ENCODE measurements around the gene NEXN. TPM values are rescaled to one million over a fixed set of nuclear protein-coding genes. Genes with fewer than 3 reads are reported as not detected.
"Not testable (repeated sequence)": the region's sequence is repeated elsewhere in the genome, so short reads cannot be mapped to it uniquely, and the experiment has no call there.

Gene NEXN
- total RNA-seq, 1 experiment from 2014 or later = 4.2 TPM

GRCh38 chr1:77905603-77906002 is 17.2 kb downstream of the NEXN start:
- DNase-seq (ENCODE audit: low read depth) = no peak

- no peak for DNase-seq (ENCODE audit: low read depth)
Observed at GRCh38 chr1:77906019-77906545, 17.7 kb downstream of the NEXN start.

GRCh38 chr1:77906624-77907023 is 18.2 kb downstream of the NEXN start:
- no peak for DNase-seq (ENCODE audit: low read depth)

GRCh38 chr1:77910116-77910515 is 21.7 kb downstream of the NEXN start:
- DNase-seq (ENCODE audit: low read depth) = no peak

- not testable (repeated sequence) for DNase-seq (ENCODE audit: low read depth)
Observed at GRCh38 chr1:77918918-77919317, 30.5 kb downstream of the NEXN start.

- no peak for DNase-seq (ENCODE audit: low read depth)
Observed at GRCh38 chr1:77925518-77925917, 37.1 kb downstream of the NEXN start.

- no peak for DNase-seq (ENCODE audit: low read depth)
Observed at GRCh38 chr1:77925956-77926355, 37.5 kb downstream of the NEXN start.

GRCh38 chr1:77926561-77927357 is 38.3 kb downstream of the NEXN start:
- DNase-seq (ENCODE audit: low read depth) = no peak

GRCh38 chr1:77927414-77927813 is 39.0 kb downstream of the NEXN start:
- no peak for DNase-seq (ENCODE audit: low read depth)

- DNase-seq (ENCODE audit: low read depth) = peak; percentile 60
Observed at GRCh38 chr1:77929806-77930205, 41.4 kb downstream of the NEXN start.

GRCh38 chr1:77938651-77939050 is 50.2 kb downstream of the NEXN start:
- no peak for DNase-seq (ENCODE audit: low read depth)

- DNase-seq (ENCODE audit: low read depth) = no peak
Observed at GRCh38 chr1:77940921-77941570, 52.6 kb downstream of the NEXN start.

GRCh38 chr1:77942400-77943140 is 54.1 kb downstream of the NEXN start:
- no peak for DNase-seq (ENCODE audit: low read depth)

GRCh38 chr1:77945345-77945744 is 56.9 kb downstream of the NEXN start:
- no peak for DNase-seq (ENCODE audit: low read depth)

GRCh38 chr1:77948841-77949424 is 60.5 kb downstream of the NEXN start:
- peak; percentile 52 for DNase-seq (ENCODE audit: low read depth)

- no peak for DNase-seq (ENCODE audit: low read depth)
Observed at GRCh38 chr1:77950873-77951272, 62.4 kb downstream of the NEXN start.

GRCh38 chr1:77951328-77951727 is 62.9 kb downstream of the NEXN start:
- no peak for DNase-seq (ENCODE audit: low read depth)

- no peak for DNase-seq (ENCODE audit: low read depth)
Observed at GRCh38 chr1:77953907-77954306, 65.5 kb downstream of the NEXN start.

GRCh38 chr1:77954521-77954920 is 66.1 kb downstream of the NEXN start:
- no peak for DNase-seq (ENCODE audit: low read depth)

- DNase-seq (ENCODE audit: low read depth) = no peak
Observed at GRCh38 chr1:77955709-77956108, 67.3 kb downstream of the NEXN start.

GRCh38 chr1:77956464-77956863 is 68.0 kb downstream of the NEXN start:
- DNase-seq (ENCODE audit: low read depth) = no peak

- DNase-seq (ENCODE audit: low read depth) = no peak
Observed at GRCh38 chr1:77958391-77958790, 70.0 kb downstream of the NEXN start.

Data from HT1080 (cell line).